HEK293 (cell line): ENCODE results near the gene TEX38.

Source experiments
- CTCF ChIA-PET: fragments of 350-600 bp; formaldehyde crosslinking; extraction: SDS; loops from one replicate; lab custom pipeline; 2021; ENCODE audit warnings: antibody characterized with exemption; lab: Yijun Ruan, JAX
- POLR2A ChIA-PET: fragments of 300-600 bp; formaldehyde crosslinking; extraction: SDS; loops from one replicate; lab custom pipeline; 2020; ENCODE audit warnings: antibody characterized with exemption, inconsistent platforms; lab: Yijun Ruan, JAX
- H3K27ac ChIP-seq: fragments of 200-500 bp; sonication (Bioruptor generic); 2 replicates; pipeline ENCODE4 v1.5.1; 2014; ENCODE audit warnings: low read depth, low read length, control low read depth, inconsistent platforms; ENCODE audit errors: extremely low read depth
- H3K36me3 ChIP-seq, 2 experiments: fragments of 200-500 bp in 1 of 2; sonication (Bioruptor generic) in 1 of 2; 1 replicate in 1 of 2; 2 replicates in 1 of 2; pipeline ENCODE4 v1.5.1; 2014 to 2017; ENCODE audit warnings: inconsistent platforms in 2 of 2, low read length in 2 of 2; ENCODE audit not compliant: control insufficient read depth in 2 of 2, insufficient read depth in 1 of 2
- H3K4me1 ChIP-seq: fragments of 200-500 bp; sonication (Bioruptor generic); 2 replicates; pipeline ENCODE4 v1.5.1; 2014; ENCODE audit warnings: mild to moderate bottlenecking, low read length, inconsistent platforms; ENCODE audit not compliant: control insufficient read depth, insufficient read depth
- H3K4me3 ChIP-seq: 2 replicates; pipeline ENCODE4 v1.5.1; 2011; ENCODE audit warnings: low read depth, mild to moderate bottlenecking, control low read depth, low read length, moderate library complexity
- H3K9me3 ChIP-seq: fragments of 200-500 bp; sonication (Bioruptor generic); 2 replicates; pipeline ENCODE4 v1.5.1; 2014; ENCODE audit warnings: low read depth, low read length, inconsistent platforms; ENCODE audit not compliant: control insufficient read depth, insufficient read depth
- BCL11B ChIP-seq: fragments of 450-650 bp; formaldehyde crosslinking; IDR thresholded peaks from 2 replicates; pipeline ENCODE4 v1.5.1; 2016; ENCODE audit warnings: low read depth, missing biosample characterization, missing genetic modification characterization
- BCL6B ChIP-seq: fragments of 450-650 bp; formaldehyde crosslinking; IDR thresholded peaks from 2 replicates; pipeline ENCODE4 v1.5.1; 2017; ENCODE audit warnings: missing biosample characterization, missing genetic modification characterization
- GLIS2 ChIP-seq: fragments of 450-650 bp; formaldehyde crosslinking; IDR thresholded peaks from 2 replicates; pipeline ENCODE4 v1.5.1; 2016; ENCODE audit warnings: missing biosample characterization, missing genetic modification characterization
- IKZF3 ChIP-seq: fragments of 450-650 bp; IDR thresholded peaks from 2 replicates; pipeline ENCODE4 v1.5.0; 2018; ENCODE audit warnings: missing biosample characterization, mild to moderate bottlenecking, missing genetic modification characterization, moderate library complexity
- KLF10 ChIP-seq: fragments of 450-650 bp; IDR thresholded peaks from 2 replicates; pipeline ENCODE4 v1.5.1; 2018; ENCODE audit warnings: missing biosample characterization, mild to moderate bottlenecking, missing genetic modification characterization
- KLF7 ChIP-seq: fragments of 450-650 bp; formaldehyde crosslinking; IDR thresholded peaks from 2 replicates; pipeline ENCODE4 v1.5.1; 2016; ENCODE audit warnings: missing biosample characterization, missing genetic modification characterization, borderline replicate concordance
- SCRT2 ChIP-seq: fragments of 450-650 bp; formaldehyde crosslinking; IDR thresholded peaks from 2 replicates; pipeline ENCODE4 v1.5.1; 2016; ENCODE audit warnings: missing biosample characterization, missing genetic modification characterization
- SP7 ChIP-seq: fragments of 450-650 bp; formaldehyde crosslinking; IDR thresholded peaks from 2 replicates; pipeline ENCODE4 v1.5.1; 2016; ENCODE audit warnings: missing biosample characterization, missing genetic modification characterization
- YY1 ChIP-seq: fragments of 450-650 bp; formaldehyde crosslinking; IDR thresholded peaks from 2 replicates; pipeline ENCODE4 v1.5.1; 2018; ENCODE audit warnings: missing biosample characterization, missing genetic modification characterization
- ZNF121 ChIP-seq: fragments of 450-650 bp; formaldehyde crosslinking; IDR thresholded peaks from 2 replicates; pipeline ENCODE4 v1.5.1; 2016; ENCODE audit warnings: missing biosample characterization, missing genetic modification characterization
- ZNF138 ChIP-seq: fragments of 450-650 bp; formaldehyde crosslinking; IDR thresholded peaks from 2 replicates; pipeline ENCODE4 v1.5.1; 2016; ENCODE audit warnings: missing biosample characterization, missing genetic modification characterization, borderline replicate concordance
- ZNF169 ChIP-seq: fragments of 450-650 bp; formaldehyde crosslinking; IDR thresholded peaks from 2 replicates; pipeline ENCODE4 v1.5.1; 2016; ENCODE audit warnings: missing biosample characterization, missing genetic modification characterization
- ZNF19 ChIP-seq: fragments of 450-650 bp; formaldehyde crosslinking; IDR thresholded peaks from 2 replicates; pipeline ENCODE4; 2016; ENCODE audit warnings: missing biosample characterization, missing genetic modification characterization, low read depth
- ZNF211 ChIP-seq: fragments of 450-650 bp; formaldehyde crosslinking; IDR thresholded peaks from 2 replicates; pipeline ENCODE4 v1.5.1; 2016; ENCODE audit warnings: low read depth, missing biosample characterization, missing genetic modification characterization
- ZNF239 ChIP-seq: fragments of 450-650 bp; formaldehyde crosslinking; IDR thresholded peaks from 2 replicates; pipeline ENCODE4 v1.5.1; 2016; ENCODE audit warnings: missing biosample characterization, missing genetic modification characterization
- ZNF302 ChIP-seq: fragments of 450-650 bp; formaldehyde crosslinking; IDR thresholded peaks from 2 replicates; pipeline ENCODE4 v1.5.1; 2016; ENCODE audit warnings: missing biosample characterization, missing genetic modification characterization, low read depth
- ZNF324 ChIP-seq: fragments of 450-650 bp; formaldehyde crosslinking; IDR thresholded peaks from 2 replicates; pipeline ENCODE4 v1.5.1; 2016; ENCODE audit warnings: missing biosample characterization, missing genetic modification characterization
- ZNF391 ChIP-seq: fragments of 450-650 bp; formaldehyde crosslinking; IDR thresholded peaks from 2 replicates; pipeline ENCODE4 v1.5.1; 2016; ENCODE audit warnings: low read depth, missing biosample characterization, missing genetic modification characterization, borderline replicate concordance
- TF ChIP-seq, protein P1 (sequence below): fragments of 450-650 bp; IDR thresholded peaks from 2 replicates; pipeline ENCODE4 v1.5.1; 2018; ENCODE audit warnings: missing biosample characterization, missing genetic modification characterization
- TF ChIP-seq, protein P2 (sequence below): fragments of 450-650 bp; formaldehyde crosslinking; IDR thresholded peaks from 2 replicates; pipeline ENCODE4 v1.5.1; 2017; ENCODE audit warnings: missing biosample characterization, missing genetic modification characterization
- TF ChIP-seq, protein P3 (sequence below): fragments of 450-650 bp; formaldehyde crosslinking; IDR thresholded peaks from 2 replicates; pipeline ENCODE4 v1.5.1; 2017; ENCODE audit warnings: missing biosample characterization, mild to moderate bottlenecking, missing genetic modification characterization, moderate library complexity

TEX38 gene

GRCh38 chr1:46667782-46668760 is 3.6 kb upstream of the TEX38 start, which contains the start of gene ATPAF1 (continued):
- TF ChIP-seq, protein P1, sequence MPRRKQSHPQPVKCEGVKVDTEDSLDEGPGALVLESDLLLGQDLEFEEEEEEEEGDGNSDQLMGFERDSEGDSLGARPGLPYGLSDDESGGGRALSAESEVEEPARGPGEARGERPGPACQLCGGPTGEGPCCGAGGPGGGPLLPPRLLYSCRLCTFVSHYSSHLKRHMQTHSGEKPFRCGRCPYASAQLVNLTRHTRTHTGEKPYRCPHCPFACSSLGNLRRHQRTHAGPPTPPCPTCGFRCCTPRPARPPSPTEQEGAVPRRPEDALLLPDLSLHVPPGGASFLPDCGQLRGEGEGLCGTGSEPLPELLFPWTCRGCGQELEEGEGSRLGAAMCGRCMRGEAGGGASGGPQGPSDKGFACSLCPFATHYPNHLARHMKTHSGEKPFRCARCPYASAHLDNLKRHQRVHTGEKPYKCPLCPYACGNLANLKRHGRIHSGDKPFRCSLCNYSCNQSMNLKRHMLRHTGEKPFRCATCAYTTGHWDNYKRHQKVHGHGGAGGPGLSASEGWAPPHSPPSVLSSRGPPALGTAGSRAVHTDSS (tag by site-specific recombination), result peak; percentile 84; the same call in 1 of the 2 replicates
- TF ChIP-seq ZNF19 (tag by site-specific recombination), result no peak

- CTCF ChIA-PET, result no interaction called here
- no peak overlapping the region for H3K27ac ChIP-seq
- TF ChIP-seq BCL11B (tag by site-specific recombination) (no peak), SCRT2 (tag by site-specific recombination) (no peak), ZNF302 (no peak), SP7 (no peak), ZNF169 (tag by site-specific recombination) (no peak), KLF10 (tag by site-specific recombination) (no peak), IKZF3 (no peak), ZNF239 (tag by site-specific recombination) (no peak), ZNF121 (tag by site-specific recombination) (no peak), ZNF211 (no peak), ZNF324 (tag by site-specific recombination) (no peak), BCL6B (tag by site-specific recombination) (no peak), KLF7 (tag by site-specific recombination) (no peak), ZNF138 (tag by site-specific recombination) (no peak), ZNF391 (no peak), GLIS2 (tag by site-specific recombination) (no peak), YY1 (tag by site-specific recombination) (no peak)
- TF ChIP-seq, protein P2, sequence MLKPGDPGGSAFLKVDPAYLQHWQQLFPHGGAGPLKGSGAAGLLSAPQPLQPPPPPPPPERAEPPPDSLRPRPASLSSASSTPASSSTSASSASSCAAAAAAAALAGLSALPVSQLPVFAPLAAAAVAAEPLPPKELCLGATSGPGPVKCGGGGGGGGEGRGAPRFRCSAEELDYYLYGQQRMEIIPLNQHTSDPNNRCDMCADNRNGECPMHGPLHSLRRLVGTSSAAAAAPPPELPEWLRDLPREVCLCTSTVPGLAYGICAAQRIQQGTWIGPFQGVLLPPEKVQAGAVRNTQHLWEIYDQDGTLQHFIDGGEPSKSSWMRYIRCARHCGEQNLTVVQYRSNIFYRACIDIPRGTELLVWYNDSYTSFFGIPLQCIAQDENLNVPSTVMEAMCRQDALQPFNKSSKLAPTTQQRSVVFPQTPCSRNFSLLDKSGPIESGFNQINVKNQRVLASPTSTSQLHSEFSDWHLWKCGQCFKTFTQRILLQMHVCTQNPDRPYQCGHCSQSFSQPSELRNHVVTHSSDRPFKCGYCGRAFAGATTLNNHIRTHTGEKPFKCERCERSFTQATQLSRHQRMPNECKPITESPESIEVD, result no peak
- TF ChIP-seq, protein P1 (tag by site-specific recombination), result no peak
- TF ChIP-seq, protein P3, sequence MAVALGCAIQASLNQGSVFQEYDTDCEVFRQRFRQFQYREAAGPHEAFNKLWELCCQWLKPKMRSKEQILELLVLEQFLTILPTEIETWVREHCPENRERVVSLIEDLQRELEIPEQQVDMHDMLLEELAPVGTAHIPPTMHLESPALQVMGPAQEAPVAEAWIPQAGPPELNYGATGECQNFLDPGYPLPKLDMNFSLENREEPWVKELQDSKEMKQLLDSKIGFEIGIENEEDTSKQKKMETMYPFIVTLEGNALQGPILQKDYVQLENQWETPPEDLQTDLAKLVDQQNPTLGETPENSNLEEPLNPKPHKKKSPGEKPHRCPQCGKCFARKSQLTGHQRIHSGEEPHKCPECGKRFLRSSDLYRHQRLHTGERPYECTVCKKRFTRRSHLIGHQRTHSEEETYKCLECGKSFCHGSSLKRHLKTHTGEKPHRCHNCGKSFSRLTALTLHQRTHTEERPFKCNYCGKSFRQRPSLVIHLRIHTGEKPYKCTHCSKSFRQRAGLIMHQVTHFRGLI, result no peak
Measured at GRCh38 chr1:46670134-46670533, 1.5 kb upstream of the TEX38 start.

More at GRCh38 chr1:46670134-46670533, 1.5 kb upstream of the TEX38 start:
- Histone ChIP-seq H3K36me3 (peaks cover 0 to 38% of the 10 kb centered on the region in 2 experiments; a peak in 2 of 3 replicates), H3K9me3 (no peaks in the 10 kb centered on the region), H3K4me3 (no peak overlapping the region), H3K4me1 (no peaks in the 10 kb centered on the region)
- POLR2A ChIA-PET, result no interaction called here
